Testis (tissue), 3 donors: ENCODE results near the gene PCP2. TPM values are rescaled to one million over a fixed set of nuclear protein-coding genes. Genes with fewer than 3 reads are reported as not detected.
A peak's percentile ranks its signal among the peaks of the same experiment; 100 is the strongest.

Source experiments
- DNase-seq: peaks from one replicate; pipeline ENCODE4 v3.0.0-alpha.2; 2019
- H3K27ac ChIP-seq, 2 donors: fragments of 200-600 bp; sonication (generic); one replicate each; pipeline ENCODE4 v1.5.1; 2019
- H3K27me3 ChIP-seq: fragments of 200-600 bp; sonication (generic); one replicate; pipeline ENCODE4 v1.5.1; 2019
- H3K36me3 ChIP-seq: fragments of 200-600 bp; sonication (generic); one replicate; pipeline ENCODE4 v1.5.1; 2017; ENCODE audit warnings: low read depth; ENCODE audit errors: missing control alignments
- H3K4me1 ChIP-seq: fragments of 200-600 bp; sonication (generic); one replicate; pipeline ENCODE4 v1.5.1; 2019
- H3K4me3 ChIP-seq, 2 donors: fragments of 200-600 bp; sonication (generic); one replicate each; pipeline ENCODE4 v1.5.1; 2017 to 2019
- H3K9me3 ChIP-seq: fragments of 200-600 bp; sonication (generic); one replicate; pipeline ENCODE4 v1.5.1; 2017
- CTCF ChIP-seq, 3 experiments: fragments of 450-650 bp in 2 of 3; fragments of 200-600 bp in 1 of 3; sonication (generic) in 1 of 3; IDR thresholded peaks; one replicate each; pipeline ENCODE4 v1.5.1; 2016 to 2019; ENCODE audit warnings: antibody characterized with exemption in 3 of 3, mild to moderate bottlenecking in 2 of 3, moderate library complexity in 1 of 3
- POLR2A ChIP-seq: fragments of 450-650 bp; IDR thresholded peaks from one replicate; pipeline ENCODE4 v1.6.1; 2017; ENCODE audit warnings: antibody characterized with exemption, mild to moderate bottlenecking, moderate library complexity
- WGBS, 2 donors: methylation state at CpG; one replicate each; pipeline ENCODE4 v1.1.5; 2018; 5-methylcytosine and 5-hydroxymethylcytosine counted together
- intact Hi-C: fragments of 100-400 bp; cut with DNase I; formaldehyde crosslinking; loops from one replicate; pipeline ENCODE4 v1.15.1; 2023; ENCODE audit warnings: low total_unique reads
- polyA plus RNA-seq: library from polyadenylated mRNA; stranded (reverse); fragments of 350-450 nt; fragmentation: Illumina TruSeq; extraction: RNeasy Lipid Tissue Mini Kit (QIAGEN cat#74804); gene quantifications from one replicate; pipeline ENCODE4 v1.2.3, GENCODE V29; 2014; ENCODE audit warnings: low read depth, low replicate concordance; ENCODE audit not compliant: insufficient read depth
- total RNA-seq, 2 donors: library from RNA; depleted of rRNA; stranded (reverse); fragments of >200 nt; gene quantifications; one replicate each; pipeline ENCODE4 v1.2.3, GENCODE V29; 2016

Gene PCP2
- total and polyA plus RNA-seq, 3 donors from 2014 or later: 38.2 to 164 (median 130) TPM

- Histone ChIP-seq H3K36me3 (no peaks in the 10 kb centered on the region), H3K9me3 (no peaks in the 10 kb centered on the region), H3K27me3 (no peaks in the 10 kb centered on the region), H3K4me1 (no peaks in the 10 kb centered on the region), H3K27ac (no peak overlapping the region), H3K4me3 (no peak overlapping the region)
- 69 to 79% methylated on average over 8 of the region's 8 CpGs for WGBS, 2 donors
- no peak for TF ChIP-seq POLR2A
- no peak for TF ChIP-seq CTCF (IDR thresholded peaks at IDR 0.05)
- intact Hi-C loops: no loop called here
- DNase-seq: no peak
These were observed 22.1 kb upstream of the PCP2 start for GRCh38 chr19:7655581-7655980.

GRCh38 chr19:7654401-7654800, 20.9 kb upstream of the PCP2 start:
- H3K36me3 ChIP-seq: no peaks in the 10 kb centered on the region
- no peaks in the 10 kb centered on the region for H3K4me1 ChIP-seq
- intact Hi-C loops: no loop called here
- DNase-seq: no peak
- no peaks in the 10 kb centered on the region for H3K9me3 ChIP-seq
- no peaks in the 10 kb centered on the region for H3K27me3 ChIP-seq
- no peak overlapping the region for H3K27ac ChIP-seq
- WGBS, 2 donors: 58 to 64% methylated on average over 8 of the region's 8 CpGs
- no peak overlapping the region for H3K4me3 ChIP-seq
- TF ChIP-seq POLR2A: no peak
- no peak for TF ChIP-seq CTCF (IDR thresholded peaks at IDR 0.05)

GRCh38 chr19:7652061-7652641, 18.6 kb upstream of the PCP2 start:
- intact Hi-C loops: no loop called here
- Histone ChIP-seq H3K27me3 (no peaks in the 10 kb centered on the region), H3K9me3 (no peaks in the 10 kb centered on the region), H3K36me3 (no peaks in the 10 kb centered on the region), H3K4me3 (no peak overlapping the region), H3K4me1 (no peaks in the 10 kb centered on the region), H3K27ac (no peak overlapping the region)
- 4 to 5% methylated on average over 28 of the region's 28 CpGs for WGBS, 2 donors
- no peak for TF ChIP-seq POLR2A
- peak; percentile 92 to 99 (median 93) for TF ChIP-seq CTCF (IDR thresholded peaks at IDR 0.05)
- DNase-seq: peak; percentile 86

- no peak overlapping the region for H3K4me3 ChIP-seq
- H3K27ac ChIP-seq: no peak overlapping the region
- no peaks in the 10 kb centered on the region for H3K27me3 ChIP-seq
- DNase-seq: no peak
- no peaks in the 10 kb centered on the region for H3K36me3 ChIP-seq
- TF ChIP-seq POLR2A (no peak), CTCF (IDR thresholded peaks at IDR 0.05) (no peak)
- intact Hi-C loops: no loop called here
- no peaks in the 10 kb centered on the region for H3K4me1 ChIP-seq
- WGBS, 2 donors: 37 to 48% methylated on average over 2 of the region's 2 CpGs
- H3K9me3 ChIP-seq: no peaks in the 10 kb centered on the region
These were observed 16.6 kb upstream of the PCP2 start for GRCh38 chr19:7650148-7650547.

- TF ChIP-seq POLR2A: no peak
- TF ChIP-seq CTCF (IDR thresholded peaks at IDR 0.05): no peak
- 81 to 82% methylated on average over 15 of the region's 15 CpGs for WGBS, 2 donors
- no peaks in the 10 kb centered on the region for H3K27me3 ChIP-seq
These were observed 14.9 kb upstream of the PCP2 start for GRCh38 chr19:7648265-7649014.

More at GRCh38 chr19:7648265-7649014, 14.9 kb upstream of the PCP2 start:
- H3K4me1 ChIP-seq: no peaks in the 10 kb centered on the region
- no peaks in the 10 kb centered on the region for H3K36me3 ChIP-seq
- H3K9me3 ChIP-seq: no peaks in the 10 kb centered on the region
- no peak overlapping the region for H3K27ac ChIP-seq
- DNase-seq: no peak
- intact Hi-C loops: no loop called here
- H3K4me3 ChIP-seq: no peak overlapping the region
